HEK293T (cell line): ENCODE data around the gene MRGPRF.

Experiments
- ELF4 ChIP-seq: fragments of 450-650 bp; IDR thresholded peaks from 2 replicates; pipeline ENCODE4 v1.6.1; 2017; ENCODE audit warnings: antibody characterized with exemption
- FOXA1 ChIP-seq: fragments of 450-650 bp; IDR thresholded peaks from 2 replicates; pipeline ENCODE4 v1.6.1; 2016; ENCODE audit warnings: mild to moderate bottlenecking
- FOXM1 ChIP-seq: fragments of 450-650 bp; IDR thresholded peaks from 2 replicates; pipeline ENCODE4 v1.6.1; 2017; ENCODE audit warnings: mild to moderate bottlenecking, borderline replicate concordance
- TARDBP ChIP-seq: fragments of 450-650 bp; IDR thresholded peaks from 2 replicates; pipeline ENCODE4 v1.6.1; 2016
- ZNF384 ChIP-seq: fragments of 450-650 bp; IDR thresholded peaks from 2 replicates; pipeline ENCODE4 v1.6.1; 2016

DNA sequence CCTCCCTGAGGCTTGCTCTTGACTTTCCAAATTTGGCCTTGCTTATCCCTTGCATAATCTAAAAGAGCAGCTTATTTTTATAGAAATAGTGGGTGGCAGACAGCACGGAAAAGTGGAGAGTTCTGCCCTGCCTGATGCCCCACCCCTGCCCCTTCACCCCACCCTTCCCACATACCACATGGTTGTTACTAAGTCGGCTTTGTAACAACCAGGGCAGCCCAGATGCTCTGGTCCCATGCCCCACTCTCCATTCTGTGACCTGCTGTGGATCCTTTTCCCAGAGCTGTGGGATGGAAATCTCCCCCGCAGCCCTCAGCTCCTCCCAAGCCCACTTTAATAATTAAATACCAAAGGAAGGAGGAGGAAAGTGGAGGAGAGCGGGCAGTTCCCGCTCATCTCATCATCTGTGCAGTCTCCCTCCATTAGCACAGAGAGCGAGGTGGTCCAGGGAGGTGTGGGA is 10.9 kb downstream of the MRGPRF start:
- TF ChIP-seq FOXA1 (no peak), FOXM1 (no peak), TARDBP (no peak), ZNF384 (no peak), ELF4 (no peak)
